Calu3 (cell line): ENCODE results near the gene CDC16. TPM values are rescaled to one million over a fixed set of nuclear protein-coding genes. Genes with fewer than 3 reads are reported as not detected.
A peak's percentile ranks its signal among the peaks of the same experiment; 100 is the strongest.

ENCODE experiments used
- BruUV-seq: library from RNA; stranded (reverse); fragments of 400-500 nt; replicated peaks from 2 replicates; lab custom pipeline; 2021; lab: Mats Ljungman, UMichigan
- CTCF ChIA-PET: fragments of 300-600 bp; sonication (Branson Sonifier 250); formaldehyde crosslinking; loops from one replicate; lab custom pipeline; 2022; ENCODE audit warnings: antibody characterized with exemption; lab: Charles Lee
- DNase-seq: peaks from one replicate; pipeline ENCODE4 v3.0.0; 2022
- H3K27ac Mint-ChIP-seq: one replicate; pipeline ENCODE4 v1.8.0; 2022; ENCODE audit warnings: mixed read lengths; ENCODE audit not compliant: unreplicated experiment
- H3K27me3 Mint-ChIP-seq: one replicate; pipeline ENCODE4 v1.8.0; 2022; ENCODE audit warnings: mixed read lengths; ENCODE audit not compliant: unreplicated experiment
- H3K36me3 Mint-ChIP-seq: one replicate; pipeline ENCODE4 v1.8.0; 2022; ENCODE audit warnings: mild to moderate bottlenecking, moderate library complexity, mixed read lengths; ENCODE audit not compliant: insufficient read depth, unreplicated experiment
- H3K4me1 Mint-ChIP-seq: one replicate; pipeline ENCODE4 v1.8.0; 2022; ENCODE audit warnings: mild to moderate bottlenecking, low read depth, mixed read lengths; ENCODE audit not compliant: unreplicated experiment
- H3K4me3 Mint-ChIP-seq: one replicate; pipeline ENCODE4 v1.8.0; 2022; ENCODE audit warnings: mild to moderate bottlenecking, low read depth, moderate library complexity, mixed read lengths; ENCODE audit not compliant: unreplicated experiment
- H3K9me3 Mint-ChIP-seq: one replicate; pipeline ENCODE4 v1.8.0; 2022; ENCODE audit warnings: low read depth, mixed read lengths; ENCODE audit not compliant: unreplicated experiment
- CTCF ChIP-seq: fragments of 200-600 bp; IDR thresholded peaks from one replicate; pipeline ENCODE4 v1.8.0; 2022; ENCODE audit warnings: antibody characterized with exemption; ENCODE audit not compliant: unreplicated experiment
- intact Hi-C: fragments of 100-400 bp; cut with micrococcal nuclease; formaldehyde crosslinking; loops from one replicate; pipeline ENCODE4 v1.10.0; 2022; ENCODE audit not compliant: unreplicated experiment
- total RNA-seq: library from RNA; stranded (reverse); gene quantifications from 2 replicates; pipeline ENCODE4 v1.2.3, GENCODE V29; 2022

The CDC16 gene
- total RNA-seq, 1 experiment from 2014 or later, result 15.7 TPM

- Mint-ChIP-seq H3K9me3 (no peaks in the 10 kb centered on the region), H3K4me1 (peaks cover 10% of the 10 kb centered on the region), H3K27ac (peak overlapping the region; percentile 74), H3K27me3 (no peaks in the 10 kb centered on the region), H3K36me3 (peaks cover 20% of the 10 kb centered on the region), H3K4me3 (peak overlapping the region; percentile 71)
- intact Hi-C loops, result no loop called here
- TSS peak; percentile 78 for BruUV-seq
- TF ChIP-seq CTCF, result no peak
- DNase-seq, result no peak
- CTCF ChIA-PET, result no interaction called here
Observed at GRCh38 chr13:114315074-114315785, 80.5 kb downstream of the CDC16 start.

DNA sequence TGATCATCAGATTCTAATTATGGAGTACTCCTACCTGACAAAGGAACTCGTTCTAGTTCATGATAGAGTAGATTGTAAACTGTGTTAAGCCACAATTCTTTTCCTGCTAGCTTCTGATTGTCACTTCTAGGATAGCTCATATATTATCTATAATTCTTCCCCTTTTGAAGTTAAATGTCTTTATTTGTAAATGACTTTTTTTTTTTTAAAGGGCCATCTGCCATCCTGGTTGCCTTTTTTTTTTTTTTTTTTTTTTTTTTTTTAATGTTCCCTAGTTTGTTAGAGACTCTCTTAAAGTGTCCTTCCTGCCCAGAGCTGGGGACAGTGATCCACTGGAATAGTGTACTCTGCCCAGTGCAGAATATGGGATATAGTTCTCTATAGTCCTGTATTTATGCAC lies 83.9 kb downstream of the CDC16 start:
- DNase-seq, result no peak
- CTCF ChIA-PET, result no interaction called here
- Mint-ChIP-seq H3K27me3 (no peaks in the 10 kb centered on the region), H3K4me1 (peaks cover 10% of the 10 kb centered on the region), H3K4me3 (no peak overlapping the region), H3K27ac (no peak overlapping the region), H3K36me3 (peaks cover 14% of the 10 kb centered on the region), H3K9me3 (no peaks in the 10 kb centered on the region)
- TF ChIP-seq CTCF, result no peak
- no TSS peak for BruUV-seq
- intact Hi-C loops, result no loop called here

GRCh38 chr13:114319441-114319913 lies 84.8 kb downstream of the CDC16 start:
- intact Hi-C loops, result no loop called here
- Mint-ChIP-seq H3K36me3 (peaks cover 7% of the 10 kb centered on the region), H3K9me3 (no peaks in the 10 kb centered on the region), H3K4me3 (no peak overlapping the region), H3K27me3 (no peaks in the 10 kb centered on the region), H3K27ac (no peak overlapping the region), H3K4me1 (peaks cover 10% of the 10 kb centered on the region)
- no peak for TF ChIP-seq CTCF
- no peak for DNase-seq
- CTCF ChIA-PET, result no interaction called here
- no TSS peak for BruUV-seq

DNA sequence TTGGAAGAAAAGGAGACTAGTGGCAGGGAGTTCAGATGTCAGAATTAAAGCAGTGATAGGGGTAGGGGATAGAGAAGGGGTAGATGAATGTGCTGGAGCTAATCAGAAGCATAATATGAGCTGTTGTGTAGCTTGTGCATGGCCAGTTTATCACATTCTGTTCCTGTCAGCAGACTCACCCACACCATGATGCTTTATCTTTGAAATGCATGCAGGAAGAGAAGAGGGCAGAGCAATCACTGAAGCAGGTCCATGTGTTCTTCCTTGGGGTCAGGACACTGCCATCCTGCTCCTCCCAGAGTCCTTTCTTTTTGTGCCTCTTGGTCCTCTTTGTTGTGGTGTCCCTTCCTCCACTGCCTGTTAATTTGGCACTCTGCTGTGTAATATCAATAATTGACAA lies 85.4 kb downstream of the CDC16 start:
- intact Hi-C loops, result no loop called here
- Mint-ChIP-seq H3K9me3 (no peaks in the 10 kb centered on the region), H3K36me3 (peaks cover 8% of the 10 kb centered on the region), H3K27ac (no peak overlapping the region), H3K4me1 (peaks cover 10% of the 10 kb centered on the region), H3K27me3 (no peaks in the 10 kb centered on the region), H3K4me3 (no peak overlapping the region)
- DNase-seq, result no peak
- CTCF ChIA-PET, result no interaction called here
- BruUV-seq, result no TSS peak
- no peak for TF ChIP-seq CTCF
